Activated T-helper 1 cell treated with anti-CD3 and anti-CD28 coated beads, Interleukin-12 subunit alpha, Interleukin-12 subunit beta, Interleukin-2, Interleukin-4 antibody, amounts not matched to agents 30 ng/mL and 10 ng/mL and 1 ng/mL, durations not matched to agents 14 hours and 24 hours and 36 hours (primary cell): ENCODE measurements around the gene NTRK3. TPM values are rescaled to one million over a fixed set of nuclear protein-coding genes. Genes with fewer than 3 reads are reported as not detected.

Experiments
- DNase-seq: peaks from one replicate; pipeline ENCODE4 v3.0.0; 2021; ENCODE audit warnings: low spot score
- H3K27ac Mint-ChIP-seq: one replicate; pipeline ENCODE4 v1.8.0; 2021; ENCODE audit warnings: mild to moderate bottlenecking, mixed read lengths
- H3K27me3 Mint-ChIP-seq: one replicate; pipeline ENCODE4 v1.8.0; 2022; ENCODE audit warnings: mild to moderate bottlenecking, moderate library complexity, mixed read lengths; ENCODE audit not compliant: insufficient read depth
- H3K36me3 Mint-ChIP-seq: one replicate; pipeline ENCODE4 v1.8.0; 2021; ENCODE audit warnings: low read depth, mixed read lengths
- H3K4me1 Mint-ChIP-seq: one replicate; pipeline ENCODE4 v1.8.0; 2021; ENCODE audit warnings: low read depth, mixed read lengths
- H3K4me3 Mint-ChIP-seq: one replicate; pipeline ENCODE4 v1.8.0; 2021; ENCODE audit warnings: mild to moderate bottlenecking, moderate library complexity, mixed read lengths
- H3K9me3 Mint-ChIP-seq: one replicate; pipeline ENCODE4 v1.8.0; 2021; ENCODE audit warnings: mixed read lengths
- intact Hi-C: fragments of 100-400 bp; cut with micrococcal nuclease; formaldehyde crosslinking; loops from one replicate; pipeline ENCODE4 v1.15.1; 2024
- total RNA-seq: library from RNA; stranded (reverse); gene quantifications from 2 replicates; pipeline ENCODE4 v1.2.3, GENCODE V29; 2022

Gene NTRK3
- total RNA-seq, 1 donor from 2014 or later, result 0.29 TPM

GRCh38 chr15:88250826-88251225, 5.7 kb downstream of the NTRK3 start:
- no peak for DNase-seq
- H3K27ac Mint-ChIP-seq, result no peak overlapping the region
- no peak overlapping the region for H3K4me3 Mint-ChIP-seq
- H3K9me3 Mint-ChIP-seq, result no peaks in the 10 kb centered on the region
- H3K36me3 Mint-ChIP-seq, result no peaks in the 10 kb centered on the region
- H3K4me1 Mint-ChIP-seq, result peaks cover 4% of the 10 kb centered on the region
- intact Hi-C loops, result no loop called here
- peaks cover 23% of the 10 kb centered on the region for H3K27me3 Mint-ChIP-seq

GRCh38 chr15:88249220-88249619, 7.3 kb downstream of the NTRK3 start:
- no peaks in the 10 kb centered on the region for H3K4me1 Mint-ChIP-seq
- no peak overlapping the region for H3K27ac Mint-ChIP-seq
- intact Hi-C loops, result loop anchor here (5.0 kb wide), 1 partner anchor 1627 kb away; no protein-coding TSS in a partner anchor
- no peaks in the 10 kb centered on the region for H3K36me3 Mint-ChIP-seq
- H3K27me3 Mint-ChIP-seq, result peaks cover 17% of the 10 kb centered on the region
- H3K4me3 Mint-ChIP-seq, result no peak overlapping the region
- no peaks in the 10 kb centered on the region for H3K9me3 Mint-ChIP-seq
- no peak for DNase-seq

- Mint-ChIP-seq H3K27ac (no peak overlapping the region), H3K4me3 (no peak overlapping the region), H3K27me3 (peaks cover 6% of the 10 kb centered on the region), H3K9me3 (no peaks in the 10 kb centered on the region), H3K4me1 (no peaks in the 10 kb centered on the region), H3K36me3 (no peaks in the 10 kb centered on the region)
- intact Hi-C loops, result loop anchor here (5.0 kb wide), 1 partner anchor 1626 kb away; no protein-coding TSS in a partner anchor
- no peak for DNase-seq
Measured at GRCh38 chr15:88247914-88248313, 8.6 kb downstream of the NTRK3 start.

- intact Hi-C loops, result loop anchor here (5.0 kb wide), 1 partner anchor 1625 kb away; no protein-coding TSS in a partner anchor
- Mint-ChIP-seq H3K36me3 (no peaks in the 10 kb centered on the region), H3K4me1 (no peaks in the 10 kb centered on the region), H3K4me3 (no peak overlapping the region), H3K27ac (no peak overlapping the region), H3K27me3 (peaks cover 6% of the 10 kb centered on the region), H3K9me3 (no peaks in the 10 kb centered on the region)
- peak; percentile 42 for DNase-seq
Measured at GRCh38 chr15:88246666-88247446, 9.7 kb downstream of the NTRK3 start.

GRCh38 chr15:88246081-88246480, 10.5 kb downstream of the NTRK3 start:
- intact Hi-C loops, result loop anchor here (5.0 kb wide), 1 partner anchor 1624 kb away; no protein-coding TSS in a partner anchor
- Mint-ChIP-seq H3K27me3 (peaks cover 6% of the 10 kb centered on the region), H3K36me3 (no peaks in the 10 kb centered on the region), H3K9me3 (no peaks in the 10 kb centered on the region), H3K4me3 (no peak overlapping the region), H3K4me1 (no peaks in the 10 kb centered on the region), H3K27ac (no peak overlapping the region)
- no peak for DNase-seq

- DNase-seq, result no peak
- Mint-ChIP-seq H3K27me3 (peaks cover 8% of the 10 kb centered on the region), H3K36me3 (no peaks in the 10 kb centered on the region), H3K27ac (no peak overlapping the region), H3K4me3 (no peak overlapping the region), H3K4me1 (no peaks in the 10 kb centered on the region), H3K9me3 (no peaks in the 10 kb centered on the region)
- intact Hi-C loops, result loop anchor here (1.0 kb wide), 2 partner anchors 30 to 206 kb away; no protein-coding TSS in a partner anchor
Measured at GRCh38 chr15:88243895-88244787, 12.4 kb downstream of the NTRK3 start.

GRCh38 chr15:88242586-88243555, 13.7 kb downstream of the NTRK3 start:
- Mint-ChIP-seq H3K9me3 (no peaks in the 10 kb centered on the region), H3K27me3 (peaks cover 8% of the 10 kb centered on the region), H3K27ac (no peak overlapping the region), H3K36me3 (no peaks in the 10 kb centered on the region), H3K4me3 (no peak overlapping the region), H3K4me1 (no peaks in the 10 kb centered on the region)
- DNase-seq, result no peak
- intact Hi-C loops, result no loop called here

GRCh38 chr15:88241461-88241860, 15.1 kb downstream of the NTRK3 start:
- Mint-ChIP-seq H3K27me3 (peaks cover 7% of the 10 kb centered on the region), H3K9me3 (no peaks in the 10 kb centered on the region), H3K4me3 (no peak overlapping the region), H3K4me1 (no peaks in the 10 kb centered on the region), H3K36me3 (no peaks in the 10 kb centered on the region), H3K27ac (no peak overlapping the region)
- intact Hi-C loops, result no loop called here
- no peak for DNase-seq

GRCh38 chr15:88241060-88241459, 15.5 kb downstream of the NTRK3 start:
- Mint-ChIP-seq H3K4me1 (no peaks in the 10 kb centered on the region), H3K27me3 (peaks cover 7% of the 10 kb centered on the region), H3K9me3 (no peaks in the 10 kb centered on the region), H3K27ac (no peak overlapping the region), H3K4me3 (no peak overlapping the region), H3K36me3 (no peaks in the 10 kb centered on the region)
- intact Hi-C loops, result no loop called here
- no peak for DNase-seq

- Mint-ChIP-seq H3K27me3 (peaks cover 3% of the 10 kb centered on the region), H3K4me3 (no peak overlapping the region), H3K36me3 (no peaks in the 10 kb centered on the region), H3K4me1 (no peaks in the 10 kb centered on the region), H3K27ac (no peak overlapping the region), H3K9me3 (no peaks in the 10 kb centered on the region)
- no peak for DNase-seq
- intact Hi-C loops, result no loop called here
Measured at GRCh38 chr15:88239594-88239993, 16.9 kb downstream of the NTRK3 start.

GRCh38 chr15:88238618-88239430, 17.7 kb downstream of the NTRK3 start:
- no peak for DNase-seq
- intact Hi-C loops, result no loop called here
- no peak overlapping the region for H3K27ac Mint-ChIP-seq

More at GRCh38 chr15:88238618-88239430, 17.7 kb downstream of the NTRK3 start:
- Mint-ChIP-seq H3K4me3 (no peak overlapping the region), H3K27me3 (peaks cover 2% of the 10 kb centered on the region), H3K4me1 (no peaks in the 10 kb centered on the region), H3K9me3 (no peaks in the 10 kb centered on the region), H3K36me3 (no peaks in the 10 kb centered on the region)
